C4-2B (cell line): ENCODE measurements around the gene UVRAG.

Experiments used
- ZFX ChIP-seq: fragments of 450-650 bp; IDR thresholded peaks from 2 replicates; pipeline ENCODE4 v1.6.1; 2017
- TF ChIP-seq, protein P1 (sequence below): fragments of 450-650 bp; conservative IDR thresholded peaks from 2 replicates; pipeline ENCODE4 v1.5.1; 2017; ENCODE audit warnings: mild to moderate bottlenecking

DNA sequence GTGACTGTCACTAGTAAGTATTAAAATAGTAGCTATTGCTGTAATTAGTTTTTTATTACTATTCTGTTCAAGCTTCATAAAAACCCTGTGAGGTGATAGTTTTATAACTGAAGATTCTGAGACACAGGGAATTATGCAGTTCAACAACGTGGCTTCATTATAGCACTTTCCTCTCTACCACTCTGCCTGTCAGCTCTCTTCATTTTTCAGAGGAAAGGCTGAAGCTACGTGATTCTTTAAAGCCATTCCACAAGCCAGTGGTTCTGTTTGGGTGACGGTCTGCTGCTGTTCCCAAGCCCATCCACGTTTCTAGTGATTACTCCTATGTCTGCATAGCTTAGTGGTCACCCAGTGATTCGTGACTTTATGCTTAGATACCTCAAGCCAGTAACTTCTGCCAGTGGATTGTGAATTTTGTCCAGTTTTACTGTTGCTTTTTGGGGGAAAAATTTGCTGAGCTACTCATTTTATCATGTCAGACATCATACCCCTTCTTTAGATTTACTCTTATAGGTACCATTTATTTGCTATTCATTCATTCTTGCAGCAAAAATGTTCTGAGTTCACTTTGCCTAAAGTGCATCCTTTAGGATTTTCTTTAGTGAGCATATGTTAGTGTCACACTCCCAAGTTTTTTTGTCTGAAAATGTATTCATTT, 59.8 kb downstream of the UVRAG start:
- TF ChIP-seq, protein P1, sequence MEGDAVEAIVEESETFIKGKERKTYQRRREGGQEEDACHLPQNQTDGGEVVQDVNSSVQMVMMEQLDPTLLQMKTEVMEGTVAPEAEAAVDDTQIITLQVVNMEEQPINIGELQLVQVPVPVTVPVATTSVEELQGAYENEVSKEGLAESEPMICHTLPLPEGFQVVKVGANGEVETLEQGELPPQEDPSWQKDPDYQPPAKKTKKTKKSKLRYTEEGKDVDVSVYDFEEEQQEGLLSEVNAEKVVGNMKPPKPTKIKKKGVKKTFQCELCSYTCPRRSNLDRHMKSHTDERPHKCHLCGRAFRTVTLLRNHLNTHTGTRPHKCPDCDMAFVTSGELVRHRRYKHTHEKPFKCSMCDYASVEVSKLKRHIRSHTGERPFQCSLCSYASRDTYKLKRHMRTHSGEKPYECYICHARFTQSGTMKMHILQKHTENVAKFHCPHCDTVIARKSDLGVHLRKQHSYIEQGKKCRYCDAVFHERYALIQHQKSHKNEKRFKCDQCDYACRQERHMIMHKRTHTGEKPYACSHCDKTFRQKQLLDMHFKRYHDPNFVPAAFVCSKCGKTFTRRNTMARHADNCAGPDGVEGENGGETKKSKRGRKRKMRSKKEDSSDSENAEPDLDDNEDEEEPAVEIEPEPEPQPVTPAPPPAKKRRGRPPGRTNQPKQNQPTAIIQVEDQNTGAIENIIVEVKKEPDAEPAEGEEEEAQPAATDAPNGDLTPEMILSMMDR: no peak
- no peak for TF ChIP-seq ZFX
